ENCODE results near the gene IQCH.

GRCh38 chr15:67548862-67549651 lies 294.5 kb downstream of the IQCH start:
- no peak for TF ChIP-seq CTCF (IDR thresholded peaks at IDR 0.05 in 8 of 11, conservative IDR thresholded peaks at IDR 0.05 in 3 of 11)
- no peak for TF ChIP-seq POLR2AphosphoS5 (IDR thresholded peaks at IDR 0.05)
- TF ChIP-seq POLR2A (IDR thresholded peaks at IDR 0.05) = no peak
